ENCODE data around the gene HDAC9. TPM values are rescaled to one million over a fixed set of nuclear protein-coding genes. Genes with fewer than 3 reads are reported as not detected.
A peak's percentile ranks its signal among the peaks of the same experiment; 100 is the strongest.

The HDAC9 gene
- total and polyA plus RNA-seq, 2 donors (not counting 1 experiment from before 2014, with no cell fraction given): 2.9 to 7.9 TPM

- Histone ChIP-seq H3K9me3 (ENCODE audit: control insufficient read depth, insufficient read depth, low read depth, low read length) (no peaks in the 10 kb centered on the region), H3K79me2 (ENCODE audit: control insufficient read depth, insufficient read depth, low read length) (no peaks in the 10 kb centered on the region)
- TF ChIP-seq, protein P1, sequence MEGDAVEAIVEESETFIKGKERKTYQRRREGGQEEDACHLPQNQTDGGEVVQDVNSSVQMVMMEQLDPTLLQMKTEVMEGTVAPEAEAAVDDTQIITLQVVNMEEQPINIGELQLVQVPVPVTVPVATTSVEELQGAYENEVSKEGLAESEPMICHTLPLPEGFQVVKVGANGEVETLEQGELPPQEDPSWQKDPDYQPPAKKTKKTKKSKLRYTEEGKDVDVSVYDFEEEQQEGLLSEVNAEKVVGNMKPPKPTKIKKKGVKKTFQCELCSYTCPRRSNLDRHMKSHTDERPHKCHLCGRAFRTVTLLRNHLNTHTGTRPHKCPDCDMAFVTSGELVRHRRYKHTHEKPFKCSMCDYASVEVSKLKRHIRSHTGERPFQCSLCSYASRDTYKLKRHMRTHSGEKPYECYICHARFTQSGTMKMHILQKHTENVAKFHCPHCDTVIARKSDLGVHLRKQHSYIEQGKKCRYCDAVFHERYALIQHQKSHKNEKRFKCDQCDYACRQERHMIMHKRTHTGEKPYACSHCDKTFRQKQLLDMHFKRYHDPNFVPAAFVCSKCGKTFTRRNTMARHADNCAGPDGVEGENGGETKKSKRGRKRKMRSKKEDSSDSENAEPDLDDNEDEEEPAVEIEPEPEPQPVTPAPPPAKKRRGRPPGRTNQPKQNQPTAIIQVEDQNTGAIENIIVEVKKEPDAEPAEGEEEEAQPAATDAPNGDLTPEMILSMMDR (conservative IDR thresholded peaks at IDR 0.05 in 1 of 2, IDR thresholded peaks at IDR 0.05 in 1 of 2; ENCODE audit: low read depth in 1 of 2, low read length in 2 of 2): no peak
- TF ChIP-seq EZH2 (IDR thresholded peaks at IDR 0.05; ENCODE audit: low read length, missing control alignments): no peak
Observed at GRCh38 chr7:18564779-18565178, 69.2 kb downstream of the HDAC9 start.

DNA sequence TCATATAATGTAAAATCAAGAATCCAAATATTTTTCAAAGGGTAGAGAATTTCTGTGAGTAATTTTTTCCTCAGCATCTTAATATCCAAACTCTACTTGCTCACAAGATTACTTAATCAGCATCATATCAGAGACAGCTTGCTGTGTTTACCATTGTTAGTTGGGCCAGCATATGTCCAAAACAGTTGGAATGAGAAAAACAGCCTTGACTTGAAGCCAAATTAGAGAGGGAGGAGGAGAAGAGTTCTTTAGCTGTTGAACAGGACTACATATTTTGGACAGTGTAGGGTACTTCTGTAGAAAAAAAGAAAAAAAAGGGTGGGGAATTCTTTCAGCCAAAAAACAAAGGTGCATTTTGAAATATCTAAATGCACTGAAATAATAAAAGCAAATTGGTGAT is 69.8 kb downstream of the HDAC9 start:
- H4K20me1 ChIP-seq (ENCODE audit: control insufficient read depth, extremely low read depth, insufficient read depth, low read length): no peaks in the 10 kb centered on the region
- no peaks in the 10 kb centered on the region for H3K36me3 ChIP-seq (ENCODE audit: control insufficient read depth, insufficient read depth, low read length)
- no peak overlapping the region for H3K9ac ChIP-seq (ENCODE audit: insufficient read depth, low read length)
- peak in 1 of 2 donors; percentile 6 for DNase-seq (ENCODE audit: low read depth in 2 of 2)
- H3K9me3 ChIP-seq (ENCODE audit: control insufficient read depth, insufficient read depth, low read depth, low read length): no peaks in the 10 kb centered on the region
- no peak overlapping the region for H3K27ac ChIP-seq (ENCODE audit: insufficient read depth, low read length)
- no peak overlapping the region for H3K4me3 ChIP-seq (replicated peaks in 1 of 4; ENCODE audit: control extremely low read depth in 1 of 4, insufficient read depth in 1 of 4, low read depth in 3 of 4, low read length in 4 of 4)
- no peaks in the 10 kb centered on the region for H3K4me1 ChIP-seq (ENCODE audit: control insufficient read depth, extremely low read depth, insufficient read depth, low read length)
- H2AFZ ChIP-seq (ENCODE audit: low read length): no peak overlapping the region
- H3K4me2 ChIP-seq (ENCODE audit: extremely low read depth, insufficient read depth, low read length): no peak overlapping the region
- H3K79me2 ChIP-seq (ENCODE audit: control insufficient read depth, insufficient read depth, low read length): no peaks in the 10 kb centered on the region
- H3K27me3 ChIP-seq (ENCODE audit: control insufficient read depth, insufficient read depth, low read length): no peaks in the 10 kb centered on the region
- no peak for TF ChIP-seq EZH2 (IDR thresholded peaks at IDR 0.05; ENCODE audit: low read length, missing control alignments)
- TF ChIP-seq, protein P1 (conservative IDR thresholded peaks at IDR 0.05 in 1 of 2, IDR thresholded peaks at IDR 0.05 in 1 of 2; ENCODE audit: low read depth in 1 of 2, low read length in 2 of 2): no peak

More at GRCh38 chr7:18564779-18565178, 69.2 kb downstream of the HDAC9 start:
- Histone ChIP-seq H3K4me1 (ENCODE audit: control insufficient read depth, extremely low read depth, insufficient read depth, low read length) (no peaks in the 10 kb centered on the region), H3K4me2 (ENCODE audit: extremely low read depth, insufficient read depth, low read length) (no peak overlapping the region), H2AFZ (ENCODE audit: low read length) (no peak overlapping the region), H4K20me1 (ENCODE audit: control insufficient read depth, extremely low read depth, insufficient read depth, low read length) (no peaks in the 10 kb centered on the region), H3K4me3 (replicated peaks in 1 of 4; ENCODE audit: control extremely low read depth in 1 of 4, insufficient read depth in 1 of 4, low read depth in 3 of 4, low read length in 4 of 4) (no peak overlapping the region), H3K9ac (ENCODE audit: insufficient read depth, low read length) (no peak overlapping the region), H3K36me3 (ENCODE audit: control insufficient read depth, insufficient read depth, low read length) (no peaks in the 10 kb centered on the region), H3K27ac (ENCODE audit: insufficient read depth, low read length) (no peak overlapping the region), H3K27me3 (ENCODE audit: control insufficient read depth, insufficient read depth, low read length) (no peaks in the 10 kb centered on the region)
- no peak for DNase-seq (ENCODE audit: low read depth in 2 of 2)

DNA sequence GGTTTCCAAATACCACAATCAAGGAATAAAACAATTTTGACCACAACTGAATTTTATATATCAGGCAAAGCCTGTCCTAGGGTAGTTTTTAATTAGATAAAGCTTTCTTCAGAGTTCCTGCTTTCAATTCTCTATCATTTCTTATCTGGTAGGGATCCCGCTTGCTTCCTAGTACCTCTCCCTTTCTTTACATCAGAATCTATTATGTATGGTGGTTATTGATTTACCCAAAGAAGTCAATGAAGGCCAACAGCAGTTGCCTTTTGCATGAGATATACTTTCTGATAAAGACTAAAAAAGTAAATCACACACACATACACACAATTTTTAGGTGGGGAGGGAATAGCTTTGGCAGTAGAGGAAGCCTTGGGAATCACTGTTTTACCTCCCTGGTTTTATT is 70.7 kb downstream of the HDAC9 start:
- H3K36me3 ChIP-seq (ENCODE audit: control insufficient read depth, insufficient read depth, low read length): no peaks in the 10 kb centered on the region
- H3K4me1 ChIP-seq (ENCODE audit: control insufficient read depth, extremely low read depth, insufficient read depth, low read length): no peaks in the 10 kb centered on the region

More for the DNA sequence above, 70.7 kb downstream of the HDAC9 start:
- H3K4me2 ChIP-seq (ENCODE audit: extremely low read depth, insufficient read depth, low read length): no peak overlapping the region
- no peaks in the 10 kb centered on the region for H3K79me2 ChIP-seq (ENCODE audit: control insufficient read depth, insufficient read depth, low read length)
- H3K9ac ChIP-seq (ENCODE audit: insufficient read depth, low read length): no peak overlapping the region
- H4K20me1 ChIP-seq (ENCODE audit: control insufficient read depth, extremely low read depth, insufficient read depth, low read length): no peaks in the 10 kb centered on the region
- TF ChIP-seq EZH2 (IDR thresholded peaks at IDR 0.05; ENCODE audit: low read length, missing control alignments): no peak
- TF ChIP-seq, protein P1 (conservative IDR thresholded peaks at IDR 0.05 in 1 of 2, IDR thresholded peaks at IDR 0.05 in 1 of 2; ENCODE audit: low read depth in 1 of 2, low read length in 2 of 2): no peak
- no peak for DNase-seq (ENCODE audit: low read depth in 2 of 2)
- no peaks in the 10 kb centered on the region for H3K9me3 ChIP-seq (ENCODE audit: control insufficient read depth, insufficient read depth, low read depth, low read length)
- no peak overlapping the region for H3K4me3 ChIP-seq (replicated peaks in 1 of 4; ENCODE audit: control extremely low read depth in 1 of 4, insufficient read depth in 1 of 4, low read depth in 3 of 4, low read length in 4 of 4)
- no peak overlapping the region for H3K27ac ChIP-seq (ENCODE audit: insufficient read depth, low read length)
- no peak overlapping the region for H2AFZ ChIP-seq (ENCODE audit: low read length)
- no peaks in the 10 kb centered on the region for H3K27me3 ChIP-seq (ENCODE audit: control insufficient read depth, insufficient read depth, low read length)

Measured in fibroblast of lung (primary cell).